Fibroblast of pulmonary artery (primary cell): ENCODE results near the gene MGMT.

Experiments
- DNase-seq: peaks from one replicate; pipeline ENCODE4 v3.0.0-alpha.2; 2010; ENCODE audit warnings: low read depth
- H3K4me3 ChIP-seq: replicated peaks from 2 replicates; pipeline ENCODE4 v1.5.1; 2011; ENCODE audit warnings: low read depth, mild to moderate bottlenecking, control low read depth, low read length, moderate library complexity
- CTCF ChIP-seq: IDR thresholded peaks from 2 replicates; pipeline ENCODE4 v1.5.1; 2011; ENCODE audit warnings: mild to moderate bottlenecking, control low read depth, low read length, inconsistent platforms; ENCODE audit errors: missing control alignments

The MGMT gene

GRCh38 chr10:129442866-129443265, 24.2 kb upstream of the MGMT start:
- H3K4me3 ChIP-seq, result no peak overlapping the region
- no peak for TF ChIP-seq CTCF
- DNase-seq, result no peak

GRCh38 chr10:129444359-129444758, 22.7 kb upstream of the MGMT start:
- DNase-seq, result no peak
- no peak for TF ChIP-seq CTCF
- no peak overlapping the region for H3K4me3 ChIP-seq

GRCh38 chr10:129445436-129446182, 21.4 kb upstream of the MGMT start:
- no peak for DNase-seq
- no peak overlapping the region for H3K4me3 ChIP-seq

GRCh38 chr10:129446183-129446581, 20.9 kb upstream of the MGMT start:
- no peak for TF ChIP-seq CTCF
- H3K4me3 ChIP-seq, result no peak overlapping the region
- DNase-seq, result no peak

More at GRCh38 chr10:129445436-129446182, 21.4 kb upstream of the MGMT start:
- no peak for TF ChIP-seq CTCF

- no peak for TF ChIP-seq CTCF
- no peak for DNase-seq
- H3K4me3 ChIP-seq, result no peak overlapping the region
Observed at GRCh38 chr10:129447486-129447885, 19.6 kb upstream of the MGMT start.

GRCh38 chr10:129448086-129448485, 19.0 kb upstream of the MGMT start:
- no peak for TF ChIP-seq CTCF

GRCh38 chr10:129448539-129448938, 18.5 kb upstream of the MGMT start:
- no peak overlapping the region for H3K4me3 ChIP-seq
- no peak for DNase-seq
- TF ChIP-seq CTCF, result no peak

More at GRCh38 chr10:129448086-129448485, 19.0 kb upstream of the MGMT start:
- no peak overlapping the region for H3K4me3 ChIP-seq
- no peak for DNase-seq
